ENCODE results near the gene POLN.

Gene POLN

GRCh38 chr4:2092669-2093053, 149.3 kb downstream of the POLN start:
- H3K27me3 ChIP-seq (replicated peaks) = peaks cover 5% of the 10 kb centered on the region
- DNase-seq = no peak
- no peak overlapping the region for H3K4me3 ChIP-seq (ENCODE audit: low read depth, low read length)
- no peaks in the 10 kb centered on the region for H3K36me3 ChIP-seq (replicated peaks)
- in situ Hi-C loops (cut with HindIII; ENCODE audit: low pct_ligation_motif_present, low sequenced_read_pairs) = no loop called here
- H3K27ac ChIP-seq = no peak overlapping the region
- TF ChIP-seq CTCF (IDR thresholded peaks at IDR 0.05; ENCODE audit: low read depth, low read length, missing control alignments) = no peak

GRCh38 chr4:2091990-2092668, 149.8 kb downstream of the POLN start:
- DNase-seq = no peak
- in situ Hi-C loops (cut with HindIII; ENCODE audit: low pct_ligation_motif_present, low sequenced_read_pairs) = no loop called here
- no peaks in the 10 kb centered on the region for H3K36me3 ChIP-seq (replicated peaks)

GRCh38 chr4:2090642-2091041, 151.3 kb downstream of the POLN start:
- DNase-seq = no peak
- Histone ChIP-seq H3K27me3 (replicated peaks) (peaks cover 5% of the 10 kb centered on the region), H3K4me3 (ENCODE audit: low read depth, low read length) (no peak overlapping the region), H3K27ac (no peak overlapping the region), H3K36me3 (replicated peaks) (no peaks in the 10 kb centered on the region)
- in situ Hi-C loops (cut with HindIII; ENCODE audit: low pct_ligation_motif_present, low sequenced_read_pairs) = no loop called here
- TF ChIP-seq CTCF (IDR thresholded peaks at IDR 0.05; ENCODE audit: low read depth, low read length, missing control alignments) = no peak

More at GRCh38 chr4:2091990-2092668, 149.8 kb downstream of the POLN start:
- H3K27ac ChIP-seq = no peak overlapping the region
- peaks cover 5% of the 10 kb centered on the region for H3K27me3 ChIP-seq (replicated peaks)
- TF ChIP-seq CTCF (IDR thresholded peaks at IDR 0.05; ENCODE audit: low read depth, low read length, missing control alignments) = no peak
- H3K4me3 ChIP-seq (ENCODE audit: low read depth, low read length) = no peak overlapping the region

- H3K4me3 ChIP-seq (ENCODE audit: low read depth, low read length) = no peak overlapping the region
- in situ Hi-C loops (cut with HindIII; ENCODE audit: low pct_ligation_motif_present, low sequenced_read_pairs) = no loop called here
- DNase-seq = no peak
- H3K27me3 ChIP-seq (replicated peaks) = peaks cover 5% of the 10 kb centered on the region
- H3K36me3 ChIP-seq (replicated peaks) = no peaks in the 10 kb centered on the region
- H3K27ac ChIP-seq = no peak overlapping the region
- no peak for TF ChIP-seq CTCF (IDR thresholded peaks at IDR 0.05; ENCODE audit: low read depth, low read length, missing control alignments)
These were observed 152.7 kb downstream of the POLN start for GRCh38 chr4:2089222-2089621.

- no peak overlapping the region for H3K4me3 ChIP-seq (ENCODE audit: low read depth, low read length)
- no peak for DNase-seq
- H3K27me3 ChIP-seq (replicated peaks) = peaks cover 5% of the 10 kb centered on the region
- no peaks in the 10 kb centered on the region for H3K36me3 ChIP-seq (replicated peaks)
- TF ChIP-seq CTCF (IDR thresholded peaks at IDR 0.05; ENCODE audit: low read depth, low read length, missing control alignments) = peak; percentile 37
- in situ Hi-C loops (cut with HindIII; ENCODE audit: low pct_ligation_motif_present, low sequenced_read_pairs) = no loop called here
- H3K27ac ChIP-seq = no peak overlapping the region
These were observed 154.8 kb downstream of the POLN start for GRCh38 chr4:2087170-2087569.

GRCh38 chr4:2085496-2085901, 156.4 kb downstream of the POLN start:
- Histone ChIP-seq H3K4me3 (ENCODE audit: low read depth, low read length) (no peak overlapping the region), H3K27ac (no peak overlapping the region), H3K36me3 (replicated peaks) (no peaks in the 10 kb centered on the region), H3K27me3 (replicated peaks) (peaks cover 5% of the 10 kb centered on the region)
- in situ Hi-C loops (cut with HindIII; ENCODE audit: low pct_ligation_motif_present, low sequenced_read_pairs) = no loop called here
- no peak for DNase-seq
- no peak for TF ChIP-seq CTCF (IDR thresholded peaks at IDR 0.05; ENCODE audit: low read depth, low read length, missing control alignments)

All from brain microvascular endothelial cell (primary cell).